ENCODE results near the gene ACSS3.
"Not testable (repeated sequence)": the region's sequence is repeated elsewhere in the genome, so short reads cannot be mapped to it uniquely, and the experiment has no call there.

ACSS3 gene

DNA sequence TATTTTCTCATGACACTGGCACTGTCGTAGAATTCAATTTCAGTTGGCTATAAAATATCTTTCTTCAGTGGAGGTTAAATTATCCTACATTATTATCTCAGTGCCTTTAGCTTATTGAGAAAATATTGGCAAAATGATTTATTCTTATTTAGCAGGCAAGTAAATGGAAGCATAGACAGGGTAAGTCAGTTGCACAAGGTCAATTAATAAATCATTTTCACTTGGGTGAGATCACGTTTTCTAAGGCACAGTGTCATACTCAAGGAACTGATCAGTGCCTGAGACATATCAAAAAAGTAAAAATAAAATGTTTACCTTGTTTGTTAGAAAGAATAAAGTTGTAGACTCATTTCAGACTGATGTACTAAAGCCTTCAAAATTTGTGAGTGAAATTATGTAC lies 95.0 kb downstream of the ACSS3 start:
- DNase-seq: no peak

DNA sequence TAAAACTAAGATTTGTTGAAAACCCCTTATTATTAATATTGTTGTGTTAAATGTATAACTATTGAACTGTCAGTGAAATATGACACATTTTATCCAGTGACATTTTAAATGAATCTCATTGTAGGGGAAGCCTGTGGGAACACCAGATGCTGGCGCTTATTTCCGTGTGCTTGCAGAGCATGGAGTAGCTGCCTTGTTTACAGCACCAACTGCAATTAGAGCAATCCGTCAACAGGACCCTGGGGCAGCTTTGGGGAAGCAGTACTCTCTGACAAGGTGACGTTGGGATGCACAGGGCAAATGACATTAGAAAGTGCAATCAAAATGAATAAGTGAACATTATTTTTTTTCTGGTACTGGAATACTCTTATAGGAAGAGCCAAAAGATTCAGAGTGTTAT lies 96.8 kb downstream of the ACSS3 start:
- DNase-seq: no peak

DNA sequence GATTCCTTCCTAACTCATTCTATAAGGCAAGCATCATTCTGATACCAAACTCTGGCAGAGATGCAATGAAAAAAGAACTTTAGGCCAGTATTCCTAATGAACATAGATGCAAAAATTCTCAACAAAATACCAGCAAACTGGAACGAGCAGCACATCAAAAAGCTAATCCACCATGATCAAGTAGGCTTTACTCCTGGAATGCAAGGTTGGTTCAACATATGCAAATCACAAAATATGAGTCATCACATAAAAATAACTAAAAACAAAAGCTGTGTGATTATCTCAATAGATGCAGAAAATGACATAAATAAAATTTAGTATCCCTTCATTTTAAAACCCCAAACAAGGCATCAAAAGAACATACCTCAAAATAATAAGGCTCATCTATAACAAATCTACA lies 98.9 kb downstream of the ACSS3 start:
- no peak for DNase-seq

DNA sequence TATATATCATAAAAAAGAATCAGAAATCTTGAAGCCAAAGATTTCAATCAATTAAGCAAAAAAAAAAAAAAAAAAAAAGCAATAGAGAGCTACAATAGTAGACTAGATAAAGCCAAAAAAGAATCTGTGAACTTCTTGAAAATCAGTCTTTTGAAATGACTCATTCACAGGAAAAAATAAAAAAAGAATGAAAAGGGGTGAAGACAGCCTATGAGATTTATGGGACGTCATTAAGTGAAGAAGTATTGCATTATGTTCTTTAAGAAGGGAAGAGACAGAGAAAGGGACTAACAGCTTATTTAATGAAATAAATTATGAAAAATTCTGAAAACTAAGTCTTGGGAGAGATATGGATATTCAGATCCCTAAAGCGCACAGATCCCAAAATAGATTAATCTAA lies 103.8 kb downstream of the ACSS3 start:
- DNase-seq: no peak

DNA sequence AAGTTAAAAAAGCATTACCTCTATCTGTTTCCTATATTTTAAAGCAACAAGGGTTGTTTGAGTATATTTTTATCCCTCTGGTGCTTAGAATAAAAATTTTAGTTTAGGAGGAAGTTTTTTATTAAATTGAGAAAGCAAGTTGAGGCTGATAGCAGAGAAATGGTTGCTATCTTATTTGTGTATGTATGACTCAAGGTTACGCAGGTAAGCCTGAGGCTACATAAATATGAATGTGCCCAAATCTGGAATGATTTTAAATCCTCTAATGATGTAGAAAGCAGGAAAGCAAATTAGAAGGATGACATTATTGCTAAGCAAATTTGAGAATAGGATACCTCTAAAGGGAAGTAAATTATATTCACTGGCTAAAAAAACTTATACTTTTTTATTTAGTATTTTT lies 109.8 kb downstream of the ACSS3 start:
- DNase-seq: no peak

DNA sequence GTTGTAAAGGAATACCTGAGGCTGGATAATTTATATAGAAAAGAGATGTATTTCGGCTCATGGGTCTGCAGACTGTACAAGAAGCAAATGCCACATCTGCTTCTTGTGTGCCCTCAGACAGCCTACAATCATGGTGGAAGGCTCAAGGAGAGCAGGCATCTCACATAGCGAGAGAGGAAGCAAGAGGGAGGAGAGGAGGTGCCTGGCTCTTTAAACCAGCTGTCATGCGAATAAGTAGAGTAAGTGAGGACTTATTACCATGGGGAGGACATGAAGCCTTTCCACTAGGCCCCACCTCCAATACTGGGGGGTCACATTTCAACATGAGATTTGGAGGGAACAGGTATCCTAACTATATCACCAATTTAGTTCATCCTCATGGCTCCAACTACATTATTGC lies 118.7 kb downstream of the ACSS3 start:
- no peak for DNase-seq

DNA sequence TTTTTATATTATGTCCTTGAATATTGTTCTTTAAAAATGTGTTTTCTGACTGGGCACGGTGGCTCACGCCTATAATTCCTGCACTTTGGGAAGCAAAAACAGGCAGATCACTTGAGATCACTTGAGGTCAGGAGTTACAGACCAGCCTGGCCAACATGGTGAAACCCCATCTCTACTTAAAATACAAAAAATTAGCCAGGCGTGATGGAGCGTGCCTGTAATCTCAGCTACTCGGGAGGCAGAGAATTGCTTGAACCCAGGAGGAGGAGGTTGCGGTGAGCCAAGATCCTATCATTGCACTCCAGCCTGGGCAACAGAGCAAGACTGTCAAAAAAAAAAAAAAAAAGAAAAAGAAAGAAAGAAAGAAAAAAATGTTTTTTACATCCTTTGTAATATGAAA lies 122.7 kb downstream of the ACSS3 start:
- not testable (repeated sequence) for DNase-seq

DNA sequence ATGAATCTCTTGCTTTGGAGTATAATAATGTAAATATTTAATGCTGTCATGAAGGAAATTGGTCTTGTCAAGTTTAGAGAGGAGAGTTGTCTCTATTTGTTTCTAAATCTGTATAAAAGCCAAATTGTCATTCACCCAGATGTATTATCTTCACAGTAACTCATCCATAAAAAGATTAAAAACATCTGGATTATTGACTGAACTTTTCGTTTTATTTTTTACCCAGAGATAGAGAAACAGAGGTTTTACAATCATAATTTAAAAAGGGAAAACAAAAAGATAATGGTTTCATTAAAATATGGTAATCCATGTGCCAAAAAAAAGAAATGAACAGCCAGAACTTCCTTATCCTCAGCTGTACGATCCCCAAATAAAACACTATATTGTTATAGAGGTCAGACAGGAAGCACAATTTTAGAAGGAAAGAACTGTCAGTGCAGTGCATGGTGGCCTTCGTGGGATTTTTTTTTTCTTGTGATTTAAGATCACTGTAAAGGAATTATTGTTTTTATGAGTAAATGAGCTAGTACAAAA lies 125.9 kb downstream of the ACSS3 start:
- DNase-seq: no peak

DNA sequence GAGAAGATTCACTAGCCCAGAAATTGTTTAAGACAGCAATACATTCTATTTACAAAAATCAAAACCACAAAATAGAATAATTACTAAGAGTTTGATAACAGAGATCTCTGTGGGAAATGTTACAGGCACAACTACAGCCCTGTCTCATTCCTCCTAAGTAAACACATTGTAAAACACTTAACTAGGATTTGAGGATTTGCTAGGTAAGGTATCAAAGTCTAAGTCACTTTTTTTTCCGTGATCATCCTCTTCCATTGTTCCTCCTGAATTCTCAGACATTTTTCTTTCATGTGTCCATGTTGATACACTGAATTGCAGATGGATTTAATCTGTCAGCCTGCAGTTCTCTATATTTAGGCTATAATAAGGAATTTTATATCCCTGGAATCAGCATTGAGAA lies 127.5 kb downstream of the ACSS3 start:
- DNase-seq: no peak

DNA sequence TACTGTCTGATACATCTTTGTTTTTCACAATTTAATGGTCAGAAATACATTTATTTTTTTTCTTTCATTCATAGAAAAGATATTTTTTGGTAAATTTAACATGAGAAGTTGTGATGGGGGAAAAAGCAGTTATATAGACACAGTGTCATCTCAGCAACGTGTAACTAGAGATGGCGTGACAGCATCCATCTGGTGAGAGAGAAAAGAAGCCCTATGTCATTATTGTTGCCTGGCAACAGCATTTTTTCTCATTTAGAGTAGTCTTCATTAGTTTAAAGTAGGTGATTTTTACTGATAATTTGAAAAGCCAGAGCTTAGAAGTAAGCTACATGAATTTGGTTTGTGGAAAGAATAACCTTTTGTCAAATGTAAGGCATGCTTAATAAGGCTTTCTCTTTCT lies 128.6 kb downstream of the ACSS3 start:
- no peak for DNase-seq

DNA sequence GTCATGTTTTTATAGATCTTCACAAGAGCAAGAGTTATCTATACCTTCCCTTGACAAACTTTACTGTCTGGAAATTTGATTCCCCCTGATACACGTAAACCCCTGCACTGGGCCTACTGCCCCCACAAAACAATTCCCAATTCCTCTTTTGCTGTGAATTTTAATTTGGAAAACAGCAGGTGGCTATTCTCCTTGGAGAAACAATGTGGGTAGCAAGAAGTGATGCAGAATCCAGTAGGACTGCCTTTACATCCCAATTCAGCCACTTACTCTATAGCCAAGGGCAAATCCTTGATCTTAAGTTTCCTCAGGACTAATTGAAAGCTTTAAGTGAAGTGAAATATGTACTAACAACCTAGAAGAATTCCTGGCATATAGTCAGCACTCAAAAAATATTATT lies 129.3 kb downstream of the ACSS3 start:
- DNase-seq: no peak

DNA sequence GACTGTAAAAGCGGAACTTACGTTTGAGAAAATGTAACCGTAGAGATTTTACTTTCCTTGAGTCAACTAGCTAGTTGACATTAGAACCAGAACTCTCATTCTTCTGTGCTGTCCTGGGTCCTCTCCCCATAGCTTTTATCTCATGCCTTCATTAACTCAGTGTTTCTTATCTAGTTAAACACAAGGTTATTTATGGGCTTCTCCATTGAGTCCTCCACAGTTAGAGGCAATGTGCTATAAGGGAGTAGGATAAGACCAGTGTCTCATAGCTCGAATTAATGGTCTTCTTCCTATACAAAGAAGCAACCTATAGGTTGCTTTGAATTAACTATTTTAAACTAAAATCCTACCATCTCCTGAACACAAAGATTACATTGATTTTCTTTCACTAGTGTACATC lies 129.8 kb downstream of the ACSS3 start:
- no peak for DNase-seq

DNA sequence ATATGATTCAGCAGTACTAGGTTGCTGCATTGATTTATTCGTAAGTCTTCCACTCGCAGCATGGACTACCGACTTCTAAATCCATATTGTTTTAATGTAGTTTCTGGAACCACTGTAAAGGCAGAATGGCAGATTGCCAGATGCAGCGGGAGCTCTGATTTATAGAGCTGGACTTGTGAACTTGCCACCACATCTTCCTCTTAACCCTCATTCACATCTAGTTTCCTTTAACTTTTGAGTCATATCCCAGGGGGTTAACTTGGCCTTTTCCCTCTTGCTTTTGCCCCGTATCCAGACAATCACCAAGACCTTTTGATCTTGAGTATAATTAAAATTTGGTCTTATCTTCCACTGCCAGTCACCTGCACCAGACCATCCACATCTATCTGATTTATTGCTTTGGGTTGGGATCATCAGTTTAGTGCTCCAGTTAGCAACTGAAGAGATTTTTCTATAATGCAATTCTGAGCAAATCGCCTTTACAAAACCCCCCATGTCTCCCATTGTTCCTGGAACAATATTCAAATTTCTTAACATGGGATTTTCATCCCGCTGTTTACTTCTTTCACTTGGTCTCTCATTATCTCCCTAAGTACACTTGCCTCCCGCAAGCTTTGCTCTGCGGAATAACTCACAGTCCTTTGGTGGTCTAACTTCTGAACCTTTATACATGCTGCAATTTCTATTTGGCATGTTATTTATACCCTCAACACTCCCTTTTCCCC lies 130.5 kb downstream of the ACSS3 start:
- no peak for DNase-seq

DNA sequence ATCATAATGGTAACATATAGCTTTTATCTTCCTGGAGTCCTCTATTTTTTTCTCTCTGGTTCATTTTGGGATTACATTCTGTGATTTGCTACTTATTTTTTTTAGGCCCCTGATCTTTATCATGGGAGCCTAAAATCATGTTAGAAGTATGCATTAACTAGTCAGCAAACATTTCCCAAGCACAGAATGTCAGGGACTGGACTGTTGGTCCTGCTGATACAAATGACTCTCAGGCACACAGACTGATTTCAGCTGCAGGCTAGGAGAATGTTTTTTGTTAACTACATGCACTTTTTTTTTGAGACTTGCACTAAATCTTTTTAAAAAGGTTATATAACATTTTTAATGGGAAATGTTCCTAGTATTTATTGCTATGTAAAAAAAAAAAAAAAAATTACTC lies 131.1 kb downstream of the ACSS3 start:
- no peak for DNase-seq

DNA sequence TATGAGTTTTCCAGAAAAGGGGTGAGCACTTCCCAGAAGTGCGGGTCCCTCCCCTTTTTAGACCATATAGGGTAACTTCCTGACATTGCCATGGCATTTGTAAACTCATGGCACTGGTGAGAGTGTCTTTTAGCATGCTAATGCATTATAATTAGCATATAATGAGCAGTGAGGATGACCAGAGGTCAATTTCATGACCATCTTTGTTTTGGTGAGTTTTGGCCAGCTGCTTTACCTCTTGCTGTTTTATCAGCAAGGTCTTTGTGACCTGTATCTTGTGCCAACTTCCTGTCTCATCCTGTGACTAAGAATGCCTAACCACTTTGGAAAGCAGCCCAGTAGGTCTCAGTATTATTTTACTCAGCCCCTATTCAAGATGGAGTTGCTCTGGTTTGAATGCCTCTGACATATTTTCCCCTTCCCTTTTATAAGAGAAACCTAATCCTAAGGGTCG lies 131.9 kb downstream of the ACSS3 start:
- not testable (repeated sequence) for DNase-seq

DNA sequence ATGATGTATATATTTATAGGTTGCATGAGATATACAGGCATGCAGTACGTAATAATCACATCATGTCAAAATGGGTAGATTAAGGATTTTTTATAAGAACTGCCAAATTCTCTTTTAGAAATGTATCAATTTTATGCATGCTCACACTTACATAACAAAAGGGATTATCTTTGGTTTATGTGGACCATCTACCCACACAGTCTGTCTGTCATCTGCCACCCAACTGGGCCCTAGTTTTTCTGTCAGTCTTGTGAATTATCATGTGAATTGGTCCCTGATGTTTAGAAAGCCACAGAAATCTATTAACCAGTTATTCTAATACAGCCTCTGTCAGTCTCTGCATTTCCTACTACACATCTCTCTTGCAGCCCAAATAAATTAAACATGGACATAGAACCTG lies 133.4 kb downstream of the ACSS3 start:
- DNase-seq: no peak

DNA sequence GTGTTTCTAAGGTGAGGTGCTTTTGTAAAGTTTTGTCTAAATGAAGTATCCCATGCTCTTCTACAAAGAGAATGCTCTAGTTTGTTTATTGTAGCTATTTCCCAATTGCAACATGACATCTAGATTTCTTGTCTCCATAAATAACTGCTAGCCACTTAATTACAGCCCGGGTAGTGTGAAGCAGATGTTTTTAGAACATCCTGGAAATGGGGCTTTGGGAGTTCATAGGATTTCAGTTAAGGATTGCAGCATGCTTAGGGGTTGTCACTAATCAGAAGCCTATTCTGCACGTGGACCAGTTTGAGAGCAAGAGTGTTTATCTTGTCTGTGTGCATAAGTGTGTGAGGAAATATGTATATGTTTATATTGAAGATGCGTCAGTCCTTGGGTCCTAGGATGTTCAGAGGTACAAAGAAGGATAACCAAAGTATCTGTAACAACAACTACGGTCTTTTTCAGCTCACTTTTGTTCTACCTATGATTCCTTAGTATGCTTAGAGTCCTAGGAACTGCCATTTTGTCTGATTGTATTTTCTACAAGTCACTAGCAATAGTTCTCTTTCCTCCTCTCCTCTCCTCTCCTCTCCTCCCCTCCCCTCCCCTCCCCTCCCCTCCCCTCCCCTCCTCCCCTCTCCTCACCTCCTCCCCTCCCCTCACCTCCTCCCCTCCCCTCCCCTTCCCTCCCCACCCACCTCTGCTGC lies 135.3 kb downstream of the ACSS3 start:
- DNase-seq: no peak

DNA sequence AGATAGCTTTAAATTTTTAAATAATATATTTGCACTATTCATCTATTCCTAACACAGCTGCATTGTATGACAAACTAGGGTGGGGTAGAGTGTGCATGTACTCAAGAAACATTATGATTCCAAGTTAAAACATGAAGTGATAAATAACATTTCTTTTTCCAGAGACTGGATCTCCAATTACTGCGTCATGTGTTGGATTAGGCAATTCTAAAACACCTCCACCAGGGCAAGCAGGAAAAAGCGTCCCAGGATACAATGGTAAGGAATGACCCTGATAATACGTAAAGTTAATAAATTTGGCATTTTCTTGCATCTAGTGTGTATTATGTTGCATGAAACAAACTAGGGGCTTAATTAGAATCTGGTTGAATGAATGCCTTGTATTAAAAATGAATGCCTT lies 138.9 kb downstream of the ACSS3 start:
- no peak for DNase-seq

DNA sequence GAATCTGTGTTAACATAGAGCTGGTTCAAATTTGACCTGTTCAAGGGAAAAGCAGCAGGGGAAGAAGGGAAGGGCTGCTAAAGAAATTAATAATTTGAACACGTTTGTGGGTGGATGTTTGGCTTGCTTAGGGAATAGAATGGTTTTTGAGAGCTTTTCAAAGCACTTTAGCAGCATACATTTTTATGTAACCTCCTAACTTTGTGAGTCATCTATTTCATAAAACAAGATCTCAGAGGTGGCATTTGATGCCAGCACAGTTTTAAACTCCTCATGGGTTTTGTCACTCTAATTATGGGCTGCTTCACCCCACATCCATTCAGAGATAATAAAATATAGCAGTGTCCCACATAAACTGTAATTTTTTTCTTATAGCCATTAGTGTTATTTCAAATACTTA lies 143.8 kb downstream of the ACSS3 start:
- no peak for DNase-seq

DNA sequence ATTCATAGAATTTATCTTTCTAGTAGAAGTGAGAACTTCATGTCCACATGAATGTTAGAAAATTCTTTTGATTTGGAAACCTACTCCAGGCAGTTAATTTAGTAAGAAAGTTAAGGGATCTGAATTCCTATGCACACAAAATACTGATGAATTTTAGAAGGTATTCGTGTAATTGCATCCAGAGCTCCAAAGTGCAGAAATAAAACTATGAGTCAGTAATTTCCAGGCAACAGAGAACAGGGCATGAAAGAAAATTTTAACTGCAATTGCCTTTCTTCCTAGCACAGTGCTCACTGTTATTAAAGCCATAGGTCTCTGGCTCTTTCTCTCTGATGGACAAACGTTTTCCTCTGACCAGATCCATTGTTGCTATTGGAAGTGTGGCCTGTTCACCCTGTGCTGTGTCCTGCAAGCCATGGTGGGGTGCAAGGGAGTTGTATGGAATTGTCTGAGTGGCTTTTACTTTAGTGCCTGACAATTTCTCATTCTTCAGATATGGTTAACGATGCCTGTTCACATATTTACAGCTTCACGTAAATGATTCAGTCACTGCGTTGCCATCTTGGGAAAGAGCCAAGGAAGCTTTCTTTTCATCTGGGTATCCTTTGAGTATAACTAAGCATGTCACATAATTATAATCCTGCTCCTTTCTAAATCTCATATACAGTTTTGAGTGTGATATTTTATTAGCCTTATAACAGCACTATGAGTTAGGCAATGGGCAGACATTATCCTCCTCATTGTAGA lies 145.1 kb downstream of the ACSS3 start:
- no peak for DNase-seq

DNA sequence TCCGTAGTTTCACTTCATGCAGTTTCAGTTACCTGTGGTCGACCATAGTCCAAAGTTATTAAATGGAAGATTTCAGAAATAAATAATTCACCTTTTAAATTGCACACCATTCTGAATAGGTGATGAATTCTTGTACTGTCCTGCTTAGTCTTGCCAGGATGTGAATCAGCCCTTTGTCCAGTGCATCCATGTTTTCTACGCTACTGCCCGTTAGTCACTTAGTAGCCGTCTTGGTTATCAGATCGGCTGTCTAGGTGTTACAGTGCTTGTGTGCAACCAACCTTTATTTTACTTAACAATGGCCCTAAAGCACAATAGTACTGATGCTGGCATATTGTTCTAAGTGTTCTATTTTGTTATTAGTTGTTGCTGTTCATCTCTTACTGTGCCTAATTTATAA lies 146.7 kb downstream of the ACSS3 start:
- no peak for DNase-seq

DNA sequence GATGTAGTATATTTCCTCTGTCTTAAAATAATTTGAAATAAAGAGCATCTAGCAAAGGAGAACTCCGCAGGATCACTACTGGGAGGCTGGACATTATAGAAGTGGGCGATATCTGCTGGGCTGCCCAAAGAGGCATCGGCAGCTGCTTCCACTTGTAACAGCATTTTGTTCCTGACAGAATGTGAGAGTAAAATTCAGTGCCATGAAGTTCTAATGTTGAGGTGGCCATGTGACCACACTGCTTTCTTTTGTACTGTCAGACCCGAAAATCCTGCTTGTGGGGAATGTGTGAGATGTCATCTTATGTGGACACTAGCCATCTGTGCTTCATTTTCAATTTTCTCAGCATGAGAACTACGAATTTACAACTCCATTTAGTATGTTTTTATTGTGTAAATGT lies 151.9 kb downstream of the ACSS3 start:
- DNase-seq: no peak

DNA sequence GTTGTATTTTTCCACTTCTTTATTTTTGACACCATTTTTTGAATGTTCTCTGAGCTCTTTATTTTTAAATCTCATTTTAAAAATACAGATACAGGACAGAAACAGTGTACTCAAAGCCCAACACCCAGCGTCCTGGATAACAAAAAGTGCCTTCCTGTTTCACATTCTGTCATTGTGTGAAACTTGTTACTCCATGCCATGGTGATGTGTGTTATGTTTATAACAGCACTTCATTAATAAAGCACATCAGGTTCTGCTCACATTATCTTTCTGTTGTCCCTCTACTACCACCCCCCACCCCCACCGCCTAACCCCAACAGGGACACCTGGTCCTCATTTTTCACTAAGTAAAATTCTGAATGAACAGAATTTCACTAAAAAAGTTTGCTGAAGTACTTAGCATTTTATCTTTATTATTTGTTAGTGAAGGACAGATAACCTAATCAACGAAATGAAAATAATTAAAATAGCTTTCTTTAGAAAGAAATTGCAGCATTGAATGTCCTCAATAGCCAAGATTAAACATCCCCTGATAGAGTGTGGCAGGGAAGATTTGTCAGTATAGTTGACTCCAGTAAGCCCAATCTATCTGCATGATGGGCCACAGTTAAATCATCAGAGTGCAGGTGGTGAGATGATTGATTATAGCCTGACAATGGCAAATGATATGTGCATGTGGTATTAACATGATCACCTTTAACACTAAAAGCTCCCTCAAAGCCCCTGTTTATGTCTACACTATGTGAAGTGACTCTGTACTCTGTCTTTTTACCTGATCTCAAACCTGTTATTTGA lies 153.9 kb downstream of the ACSS3 start:
- no peak for DNase-seq
